H9 (cell line): ENCODE measurements around the gene NEDD4. TPM values are rescaled to one million over a fixed set of nuclear protein-coding genes. Genes with fewer than 3 reads are reported as not detected.

Source experiments
- DNase-seq: peaks from one replicate; pipeline ENCODE4 v3.0.0-alpha.2; 2017
- H2AFZ ChIP-seq: one replicate; pipeline ENCODE4 v1.6.1; 2013; ENCODE audit warnings: mild to moderate bottlenecking, low read length, control low read depth, moderate library complexity
- H2AK5ac ChIP-seq: 2 replicates; pipeline ENCODE4 v1.6.1; 2013; ENCODE audit warnings: low read length, control low read depth, mixed read lengths; ENCODE audit not compliant: insufficient read length
- H2BK120ac ChIP-seq: one replicate; pipeline ENCODE4 v1.6.1; 2013; ENCODE audit warnings: low read depth, mild to moderate bottlenecking, low read length, control low read depth, inconsistent platforms; ENCODE audit not compliant: poor library complexity, severe bottlenecking
- H2BK12ac ChIP-seq: 2 replicates; pipeline ENCODE4 v1.6.1; 2013; ENCODE audit warnings: low read length, control low read depth, mixed read lengths, low read depth; ENCODE audit not compliant: insufficient read length
- H2BK15ac ChIP-seq: 2 replicates; pipeline ENCODE4 v1.6.1; 2013; ENCODE audit warnings: low read depth, low read length, control low read depth
- H2BK20ac ChIP-seq: one replicate; pipeline ENCODE4 v1.6.1; 2013; ENCODE audit warnings: low read depth, mild to moderate bottlenecking, low read length, control low read depth, inconsistent platforms; ENCODE audit not compliant: poor library complexity, severe bottlenecking
- H2BK5ac ChIP-seq: 2 replicates; pipeline ENCODE4 v1.6.1; 2013; ENCODE audit warnings: low read length, control low read depth, mixed read lengths; ENCODE audit not compliant: insufficient read length
- H3K14ac ChIP-seq: 2 replicates; pipeline ENCODE4 v1.6.1; 2013; ENCODE audit warnings: low read length, control low read depth; ENCODE audit not compliant: insufficient read depth
- H3K18ac ChIP-seq: 2 replicates; pipeline ENCODE4 v1.6.1; 2013; ENCODE audit warnings: low read depth, mild to moderate bottlenecking, mixed read lengths, low read length, control low read depth; ENCODE audit not compliant: insufficient read length
- H3K23ac ChIP-seq: 2 replicates; pipeline ENCODE4 v1.6.1; 2013; ENCODE audit warnings: low read length, control low read depth, mixed read lengths, low read depth; ENCODE audit not compliant: insufficient read length
- H3K23me2 ChIP-seq: 2 replicates; pipeline ENCODE4 v1.6.1; 2013; ENCODE audit warnings: low read depth, mild to moderate bottlenecking, mixed read lengths, low read length, control low read depth; ENCODE audit not compliant: insufficient read length, poor library complexity, severe bottlenecking
- H3K27ac ChIP-seq: 2 replicates; pipeline ENCODE4 v1.5.1; 2013; ENCODE audit warnings: low read length, control low read depth, mixed read lengths, low read depth; ENCODE audit not compliant: insufficient read length
- H3K27me3 ChIP-seq: 2 replicates; pipeline ENCODE4 v1.6.1; 2013; ENCODE audit warnings: low read length, control low read depth, inconsistent platforms; ENCODE audit not compliant: insufficient read depth
- H3K4ac ChIP-seq: 2 replicates; pipeline ENCODE4 v1.6.1; 2013; ENCODE audit warnings: low read depth, mild to moderate bottlenecking, control low read depth, inconsistent platforms, low read length, moderate library complexity
- H3K4me1 ChIP-seq: 2 replicates; pipeline ENCODE4 v1.6.1; 2013; ENCODE audit warnings: low read length, control low read depth, inconsistent platforms; ENCODE audit not compliant: insufficient read depth
- H3K4me2 ChIP-seq: 2 replicates; pipeline ENCODE4 v1.6.1; 2013; ENCODE audit warnings: low read length, control low read depth, mixed read lengths; ENCODE audit not compliant: insufficient read length, insufficient read depth
- H3K56ac ChIP-seq: 2 replicates; pipeline ENCODE4 v1.6.1; 2013; ENCODE audit warnings: low read depth, mild to moderate bottlenecking, mixed read lengths, low read length, control low read depth; ENCODE audit not compliant: insufficient read length
- H3K79me1 ChIP-seq: 2 replicates; pipeline ENCODE4 v1.6.1; 2013; ENCODE audit warnings: low read depth, mild to moderate bottlenecking, moderate library complexity, low read length, control low read depth, inconsistent platforms; ENCODE audit not compliant: insufficient read depth, poor library complexity, severe bottlenecking
- H3K79me2 ChIP-seq: 2 replicates; pipeline ENCODE4 v1.6.1; 2013; ENCODE audit warnings: low read length, control low read depth, inconsistent platforms; ENCODE audit not compliant: insufficient read depth
- H3K9ac ChIP-seq: 2 replicates; pipeline ENCODE4 v1.6.1; 2013; ENCODE audit warnings: low read length, control low read depth, mixed read lengths; ENCODE audit not compliant: insufficient read length; ENCODE audit errors: extremely low read depth
- H3K9me3 ChIP-seq: one replicate; pipeline ENCODE4 v1.6.1; 2013; ENCODE audit warnings: low read depth, low read length, inconsistent platforms; ENCODE audit not compliant: control insufficient read depth
- H3T11ph ChIP-seq: one replicate; pipeline ENCODE4 v1.6.1; 2013; ENCODE audit warnings: mild to moderate bottlenecking, low read length, control low read depth, inconsistent platforms
- H4K20me1 ChIP-seq: one replicate; pipeline ENCODE4 v1.6.1; 2013; ENCODE audit not compliant: control insufficient read depth, insufficient read length, insufficient read depth
- H4K5ac ChIP-seq: 2 replicates; pipeline ENCODE4 v1.6.1; 2013; ENCODE audit warnings: low read depth, mild to moderate bottlenecking, mixed read lengths, low read length, control low read depth; ENCODE audit not compliant: insufficient read length
- H4K8ac ChIP-seq: replicated peaks from 2 replicates; pipeline ENCODE4 v1.6.1; 2013; ENCODE audit warnings: low read length, control low read depth, mixed read lengths, low read depth; ENCODE audit not compliant: insufficient read length
- H4K91ac ChIP-seq: 2 replicates; pipeline ENCODE4 v1.6.1; 2013; ENCODE audit warnings: low read depth, mild to moderate bottlenecking, moderate library complexity, mixed read lengths, low read length, control low read depth; ENCODE audit not compliant: insufficient read length
- H3K27ac Mint-ChIP-seq, 3 experiments: 2 replicates in 2 of 3; 3 replicates in 1 of 3; pipeline ENCODE4 v1.8.0; 2020 to 2021; ENCODE audit warnings: mixed read lengths in 3 of 3, mild to moderate bottlenecking in 1 of 3, moderate library complexity in 1 of 3
- H3K27me3 Mint-ChIP-seq: 2 replicates; pipeline ENCODE4 v1.8.0; 2021; ENCODE audit warnings: low read depth, mild to moderate bottlenecking, moderate library complexity, mixed read lengths
- H3K36me3 Mint-ChIP-seq, 3 experiments: 2 replicates in 2 of 3; 3 replicates in 1 of 3; pipeline ENCODE4 v1.8.0; 2020 to 2021; ENCODE audit warnings: low read depth in 3 of 3, mixed read lengths in 3 of 3; ENCODE audit not compliant: insufficient read depth in 1 of 3
- H3K4me1 Mint-ChIP-seq, 2 experiments: 2 replicates each; pipeline ENCODE4 v1.8.0; 2020; ENCODE audit warnings: mixed read lengths in 2 of 2
- H3K4me3 Mint-ChIP-seq, 2 experiments: 2 replicates in 1 of 2; 3 replicates in 1 of 2; pipeline ENCODE4 v1.8.0; 2020 to 2021; ENCODE audit warnings: mild to moderate bottlenecking in 2 of 2, mixed read lengths in 2 of 2, moderate library complexity in 1 of 2
- H3K9me3 Mint-ChIP-seq, 2 experiments: 2 replicates in 1 of 2; 3 replicates in 1 of 2; pipeline ENCODE4 v1.8.0; 2020; ENCODE audit warnings: mild to moderate bottlenecking in 2 of 2, mixed read lengths in 2 of 2, moderate library complexity in 1 of 2
- WGBS: extraction: QIAGEN DNeasy Blood & Tissue Kit; methylation state at CpG from one replicate; pipeline ENCODE4 v1.1.7; 2013; ENCODE audit warnings: missing lambda C conversion rate, low lambda C conversion rate, mixed read lengths; ENCODE audit not compliant: insufficient read length; ENCODE audit errors: extremely low coverage; 5-methylcytosine and 5-hydroxymethylcytosine counted together
- total RNA-seq: library from RNA; stranded (reverse); gene quantifications from 2 replicates; pipeline ENCODE4 v1.2.1, GENCODE V29; 2021
- TF ChIP-seq, protein P1 (sequence below): fragments of 200-600 bp; sonication (generic); conservative IDR thresholded peaks from 3 replicates; pipeline ENCODE4 v1.8.0; 2021; ENCODE audit warnings: antibody characterized with exemption, mild to moderate bottlenecking

Gene NEDD4
- total RNA-seq, 1 experiment from 2014 or later = 9.6 TPM

DNA sequence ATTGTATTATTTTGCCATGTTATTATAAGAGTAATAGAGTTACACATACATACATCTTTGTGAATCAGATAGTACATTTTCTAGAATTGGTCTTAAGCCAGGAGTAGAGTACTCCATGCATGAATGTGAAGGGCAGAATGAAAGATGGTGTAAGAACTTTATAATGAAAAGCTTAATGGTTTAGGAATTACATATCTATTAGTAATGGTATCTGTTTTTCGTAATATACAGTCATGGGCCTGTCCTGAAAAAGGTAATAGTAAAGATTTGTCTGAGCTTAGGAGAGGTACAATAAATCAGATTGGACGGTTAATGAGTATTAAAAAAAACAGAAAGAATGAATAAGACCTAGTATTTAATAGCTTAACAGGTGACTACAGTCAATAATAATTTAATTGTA, 132.3 kb downstream of the NEDD4 start:
- Histone ChIP-seq H2AFZ (no peak overlapping the region), H3K14ac (no peak overlapping the region), H4K8ac (no peak overlapping the region), H3K4me2 (no peak overlapping the region), H2BK20ac (no peak overlapping the region), H2BK12ac (no peak overlapping the region), H3K18ac (no peak overlapping the region), H3K4ac (no peak overlapping the region), H3K9ac (no peak overlapping the region), H3K27ac (no peak overlapping the region), H3K23me2 (no peaks in the 10 kb centered on the region), H3T11ph (no peak overlapping the region), H2BK15ac (no peak overlapping the region), H3K4me1 (no peaks in the 10 kb centered on the region), H2AK5ac (no peak overlapping the region), H3K27me3 (no peaks in the 10 kb centered on the region), H4K20me1 (no peaks in the 10 kb centered on the region), H3K9me3 (no peaks in the 10 kb centered on the region), H2BK5ac (no peak overlapping the region), H3K23ac (no peak overlapping the region), H3K56ac (no peak overlapping the region), H2BK120ac (no peak overlapping the region), H4K91ac (no peak overlapping the region), H4K5ac (no peak overlapping the region), H3K79me1 (no peaks in the 10 kb centered on the region), H3K79me2 (no peaks in the 10 kb centered on the region)
- no peak overlapping the region for H3K27ac Mint-ChIP-seq
- H3K4me1 Mint-ChIP-seq = no peaks in the 10 kb centered on the region
- TF ChIP-seq, protein P1, sequence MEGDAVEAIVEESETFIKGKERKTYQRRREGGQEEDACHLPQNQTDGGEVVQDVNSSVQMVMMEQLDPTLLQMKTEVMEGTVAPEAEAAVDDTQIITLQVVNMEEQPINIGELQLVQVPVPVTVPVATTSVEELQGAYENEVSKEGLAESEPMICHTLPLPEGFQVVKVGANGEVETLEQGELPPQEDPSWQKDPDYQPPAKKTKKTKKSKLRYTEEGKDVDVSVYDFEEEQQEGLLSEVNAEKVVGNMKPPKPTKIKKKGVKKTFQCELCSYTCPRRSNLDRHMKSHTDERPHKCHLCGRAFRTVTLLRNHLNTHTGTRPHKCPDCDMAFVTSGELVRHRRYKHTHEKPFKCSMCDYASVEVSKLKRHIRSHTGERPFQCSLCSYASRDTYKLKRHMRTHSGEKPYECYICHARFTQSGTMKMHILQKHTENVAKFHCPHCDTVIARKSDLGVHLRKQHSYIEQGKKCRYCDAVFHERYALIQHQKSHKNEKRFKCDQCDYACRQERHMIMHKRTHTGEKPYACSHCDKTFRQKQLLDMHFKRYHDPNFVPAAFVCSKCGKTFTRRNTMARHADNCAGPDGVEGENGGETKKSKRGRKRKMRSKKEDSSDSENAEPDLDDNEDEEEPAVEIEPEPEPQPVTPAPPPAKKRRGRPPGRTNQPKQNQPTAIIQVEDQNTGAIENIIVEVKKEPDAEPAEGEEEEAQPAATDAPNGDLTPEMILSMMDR = no peak
- H3K4me3 Mint-ChIP-seq = no peak overlapping the region
- DNase-seq = no peak
- no peaks in the 10 kb centered on the region for H3K27me3 Mint-ChIP-seq
- no peaks in the 10 kb centered on the region for H3K9me3 Mint-ChIP-seq
- H3K36me3 Mint-ChIP-seq = no peaks in the 10 kb centered on the region
- WGBS = no CpG with 5 or more reads among the region's 2 CpGs
